ENCODE results near the gene ING5.

Gene ING5

DNA sequence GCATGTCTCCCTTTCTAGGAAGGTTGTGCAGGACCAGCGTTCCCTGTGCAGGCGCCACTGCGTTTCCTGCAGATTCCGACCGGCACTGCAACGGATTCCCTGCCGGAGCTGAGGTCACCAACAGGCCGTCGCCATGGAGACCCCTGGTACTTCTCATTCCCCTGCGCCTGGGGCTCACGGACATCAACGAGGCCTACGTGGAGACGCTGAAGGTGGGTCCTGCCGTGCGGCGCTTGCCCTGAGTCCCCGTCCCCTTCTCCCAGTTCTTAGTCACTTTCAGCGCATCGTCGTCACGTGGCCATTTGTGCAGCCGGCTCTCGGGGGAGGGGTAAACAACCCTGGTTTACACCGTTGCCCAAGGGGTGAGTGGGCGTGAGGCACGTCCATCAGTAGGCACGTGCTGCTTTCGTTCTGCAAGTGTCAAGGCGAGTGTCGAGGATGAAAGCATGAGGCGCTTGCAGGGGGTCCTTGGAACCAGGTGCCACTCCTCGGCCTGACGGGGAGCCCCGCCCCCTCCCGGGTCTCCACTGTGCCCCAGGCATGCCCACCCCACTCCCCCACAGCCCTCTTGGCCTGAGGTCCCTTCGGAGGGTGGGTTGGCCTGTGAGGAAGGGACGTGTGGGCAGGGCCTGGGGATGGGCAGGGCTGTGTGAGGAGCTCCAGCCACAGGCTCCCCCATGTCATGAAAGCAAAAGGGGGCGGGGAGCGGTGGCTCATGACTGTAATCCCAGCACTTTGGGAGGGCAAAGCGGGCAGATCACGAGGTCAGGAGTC, 35.0 kb upstream of the ING5 start:
- H3K4me3 ChIP-seq (replicated peaks; ENCODE audit: low read depth, low read length), result no peak overlapping the region
- no peak for DNase-seq (ENCODE audit: low read depth)
- TF ChIP-seq, protein P1, sequence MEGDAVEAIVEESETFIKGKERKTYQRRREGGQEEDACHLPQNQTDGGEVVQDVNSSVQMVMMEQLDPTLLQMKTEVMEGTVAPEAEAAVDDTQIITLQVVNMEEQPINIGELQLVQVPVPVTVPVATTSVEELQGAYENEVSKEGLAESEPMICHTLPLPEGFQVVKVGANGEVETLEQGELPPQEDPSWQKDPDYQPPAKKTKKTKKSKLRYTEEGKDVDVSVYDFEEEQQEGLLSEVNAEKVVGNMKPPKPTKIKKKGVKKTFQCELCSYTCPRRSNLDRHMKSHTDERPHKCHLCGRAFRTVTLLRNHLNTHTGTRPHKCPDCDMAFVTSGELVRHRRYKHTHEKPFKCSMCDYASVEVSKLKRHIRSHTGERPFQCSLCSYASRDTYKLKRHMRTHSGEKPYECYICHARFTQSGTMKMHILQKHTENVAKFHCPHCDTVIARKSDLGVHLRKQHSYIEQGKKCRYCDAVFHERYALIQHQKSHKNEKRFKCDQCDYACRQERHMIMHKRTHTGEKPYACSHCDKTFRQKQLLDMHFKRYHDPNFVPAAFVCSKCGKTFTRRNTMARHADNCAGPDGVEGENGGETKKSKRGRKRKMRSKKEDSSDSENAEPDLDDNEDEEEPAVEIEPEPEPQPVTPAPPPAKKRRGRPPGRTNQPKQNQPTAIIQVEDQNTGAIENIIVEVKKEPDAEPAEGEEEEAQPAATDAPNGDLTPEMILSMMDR (IDR thresholded peaks at IDR 0.05; ENCODE audit: low read length, missing control alignments), result no peak

DNA sequence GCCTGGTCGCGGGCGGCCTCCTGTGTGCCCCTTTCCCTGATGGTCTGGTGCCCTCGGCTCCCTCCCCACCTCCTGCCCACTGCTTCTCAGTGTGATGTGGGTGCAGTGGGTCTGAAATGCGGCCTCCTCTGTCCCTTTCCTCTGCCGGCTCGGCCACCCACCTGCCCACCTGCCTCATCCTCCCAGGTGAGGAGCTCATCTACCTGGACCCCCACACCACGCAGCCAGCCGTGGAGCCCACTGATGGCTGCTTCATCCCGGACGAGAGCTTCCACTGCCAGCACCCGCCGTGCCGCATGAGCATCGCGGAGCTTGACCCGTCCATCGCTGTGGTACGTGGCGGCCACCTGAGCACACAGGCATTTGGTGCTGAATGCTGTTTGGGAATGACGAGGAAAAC, 33.5 kb upstream of the ING5 start:
- TF ChIP-seq, protein P1 (IDR thresholded peaks at IDR 0.05; ENCODE audit: low read length, missing control alignments), result no peak
- no peak overlapping the region for H3K4me3 ChIP-seq (replicated peaks; ENCODE audit: low read depth, low read length)
- no peak for DNase-seq (ENCODE audit: low read depth)

- no peak for DNase-seq (ENCODE audit: low read depth)
- TF ChIP-seq, protein P1 (IDR thresholded peaks at IDR 0.05; ENCODE audit: low read length, missing control alignments), result no peak
- no peak overlapping the region for H3K4me3 ChIP-seq (replicated peaks; ENCODE audit: low read depth, low read length)
Observed at GRCh38 chr2:241668839-241669238, 33.0 kb upstream of the ING5 start.

GRCh38 chr2:241670333-241671110, 31.3 kb upstream of the ING5 start:
- TF ChIP-seq, protein P1 (IDR thresholded peaks at IDR 0.05; ENCODE audit: low read length, missing control alignments), result no peak
- no peak overlapping the region for H3K4me3 ChIP-seq (replicated peaks; ENCODE audit: low read depth, low read length)
- DNase-seq (ENCODE audit: low read depth), result no peak

GRCh38 chr2:241671457-241672240, 30.2 kb upstream of the ING5 start:
- TF ChIP-seq, protein P1 (IDR thresholded peaks at IDR 0.05; ENCODE audit: low read length, missing control alignments), result no peak
- H3K4me3 ChIP-seq (replicated peaks; ENCODE audit: low read depth, low read length), result no peak overlapping the region
- no peak for DNase-seq (ENCODE audit: low read depth)

GRCh38 chr2:241672243-241673188, 29.3 kb upstream of the ING5 start:
- no peak for DNase-seq (ENCODE audit: low read depth)
- TF ChIP-seq, protein P1 (IDR thresholded peaks at IDR 0.05; ENCODE audit: low read length, missing control alignments), result no peak
- H3K4me3 ChIP-seq (replicated peaks; ENCODE audit: low read depth, low read length), result no peak overlapping the region

Data from fibroblast of pulmonary artery (primary cell).